Measurements from ENCODE around the gene ASAH2. TPM values are rescaled to one million over a fixed set of nuclear protein-coding genes. Genes with fewer than 3 reads are reported as not detected.

Gene ASAH2
- total and polyA plus RNA-seq, 2 donors from 2014 or later = 0.45 to 1.3 TPM

- no peaks in the 10 kb centered on the region for H3K36me3 ChIP-seq (ENCODE audit: control insufficient read depth in 2 of 3, insufficient read depth in 3 of 3, low read length in 3 of 3)
- no peak overlapping the region for H3K27ac ChIP-seq (ENCODE audit: low read depth in 2 of 2, low read length in 2 of 2)
- intact Hi-C loops (cut with DNase I) = no loop called here
- FAIRE-seq = no peak
- H3K4me1 ChIP-seq (ENCODE audit: control insufficient read depth in 2 of 3, insufficient read depth in 2 of 3, low read depth in 1 of 3, low read length in 3 of 3) = no peaks in the 10 kb centered on the region
- H3K4me3 ChIP-seq (ENCODE audit: low read length in 3 of 3) = no peak overlapping the region
- H3K9me3 ChIP-seq (ENCODE audit: control insufficient read depth in 2 of 3, insufficient read depth in 1 of 3, low read length in 3 of 3) = no peaks in the 10 kb centered on the region
- no peak for TF ChIP-seq CTCF (IDR thresholded peaks at IDR 0.05; ENCODE audit: borderline replicate concordance, extremely low read depth, insufficient read depth)
- H3K9ac ChIP-seq (ENCODE audit: low read length in 3 of 3) = no peak overlapping the region
- no peaks in the 10 kb centered on the region for H3K27me3 ChIP-seq (ENCODE audit: control insufficient read depth, insufficient read depth, low read length)
- no peak for DNase-seq
Observed at GRCh38 chr10:50216418-50216817, 34.9 kb downstream of the ASAH2 start.

GRCh38 chr10:50211670-50212069 lies 39.6 kb downstream of the ASAH2 start:
- Histone ChIP-seq H3K27ac (ENCODE audit: low read depth in 2 of 2, low read length in 2 of 2) (no peak overlapping the region), H3K9me3 (ENCODE audit: control insufficient read depth in 2 of 3, insufficient read depth in 1 of 3, low read length in 3 of 3) (no peaks in the 10 kb centered on the region), H3K4me3 (ENCODE audit: low read length in 3 of 3) (no peak overlapping the region), H3K9ac (ENCODE audit: low read length in 3 of 3) (no peak overlapping the region), H3K27me3 (ENCODE audit: control insufficient read depth, insufficient read depth, low read length) (no peaks in the 10 kb centered on the region), H3K36me3 (ENCODE audit: control insufficient read depth in 2 of 3, insufficient read depth in 3 of 3, low read length in 3 of 3) (no peaks in the 10 kb centered on the region), H3K4me1 (ENCODE audit: control insufficient read depth in 2 of 3, insufficient read depth in 2 of 3, low read depth in 1 of 3, low read length in 3 of 3) (no peaks in the 10 kb centered on the region)
- intact Hi-C loops (cut with DNase I) = no loop called here
- DNase-seq (no peak), FAIRE-seq (no peak)
- TF ChIP-seq CTCF (IDR thresholded peaks at IDR 0.05; ENCODE audit: borderline replicate concordance, extremely low read depth, insufficient read depth) = no peak

GRCh38 chr10:50210876-50211275 lies 40.4 kb downstream of the ASAH2 start:
- Histone ChIP-seq H3K4me3 (ENCODE audit: low read length in 3 of 3) (no peak overlapping the region), H3K27me3 (ENCODE audit: control insufficient read depth, insufficient read depth, low read length) (no peaks in the 10 kb centered on the region), H3K27ac (ENCODE audit: low read depth in 2 of 2, low read length in 2 of 2) (no peak overlapping the region), H3K36me3 (ENCODE audit: control insufficient read depth in 2 of 3, insufficient read depth in 3 of 3, low read length in 3 of 3) (no peaks in the 10 kb centered on the region), H3K9ac (ENCODE audit: low read length in 3 of 3) (no peak overlapping the region), H3K9me3 (ENCODE audit: control insufficient read depth in 2 of 3, insufficient read depth in 1 of 3, low read length in 3 of 3) (no peaks in the 10 kb centered on the region), H3K4me1 (ENCODE audit: control insufficient read depth in 2 of 3, insufficient read depth in 2 of 3, low read depth in 1 of 3, low read length in 3 of 3) (no peaks in the 10 kb centered on the region)
- DNase-seq = no peak
- no peak for FAIRE-seq
- TF ChIP-seq CTCF (IDR thresholded peaks at IDR 0.05; ENCODE audit: borderline replicate concordance, extremely low read depth, insufficient read depth) = no peak
- intact Hi-C loops (cut with DNase I) = no loop called here

Other genes starting within 250 kb of the ASAH2 start
- gene WASHC2A, start 183.6 kb downstream of the ASAH2 start, total RNA-seq = 42.2 TPM
- gene WASHC2A, start 183.6 kb downstream of the ASAH2 start, polyA plus RNA-seq (ENCODE audit: insufficient read depth, low read depth, low replicate concordance) = 24.4 TPM

All from kidney (tissue), 14 donors.